NCI-H1105 (cell line): ENCODE data around the gene CLIP2.
"Not testable (repeated sequence)": the region's sequence is repeated elsewhere in the genome, so short reads cannot be mapped to it uniquely, and the experiment has no call there.

Source experiments
- DNase-seq: peaks from one replicate; lab custom pipeline; 2025; lab: John Stamatoyannopoulos, UW

The CLIP2 gene

DNA sequence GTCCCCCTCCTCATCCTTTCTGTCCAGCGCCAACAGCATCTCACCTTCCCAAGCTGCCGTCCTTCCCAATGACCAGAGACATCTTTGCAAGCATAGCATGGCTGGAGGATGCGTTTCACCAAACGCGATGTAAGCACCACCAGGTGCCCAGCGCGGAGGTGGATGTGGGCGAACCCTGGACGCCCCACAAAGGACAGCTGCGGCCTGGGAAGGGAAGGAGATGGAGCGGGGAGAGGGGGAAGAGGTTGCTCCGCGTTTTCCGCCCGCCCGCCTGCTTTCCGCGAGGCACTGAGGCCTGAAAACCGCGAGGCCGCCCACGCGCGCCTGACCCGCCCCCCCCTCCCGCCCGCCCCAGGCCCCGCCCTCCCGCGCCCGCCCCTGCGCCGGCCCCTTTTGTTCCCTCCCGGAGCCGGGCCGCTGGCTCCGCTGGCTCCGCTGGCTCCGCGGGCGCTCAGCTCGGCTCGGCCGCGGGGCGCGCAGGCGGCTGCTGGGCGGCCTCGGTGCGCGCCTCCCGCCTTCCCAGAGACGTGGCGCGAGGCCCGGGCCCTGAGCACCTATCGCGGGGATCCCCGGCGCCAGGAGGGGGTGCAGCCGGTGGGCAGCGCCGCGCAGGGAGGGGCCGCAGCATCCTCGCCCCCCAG is at the start of gene CLIP2:
CLIP2 (plus strand) TSS at position 390 of the 641 bp plus-strand sequence. CDS start 28,140 bp downstream, outside the sequence.
- DNase-seq, result peak; percentile 75

DNA sequence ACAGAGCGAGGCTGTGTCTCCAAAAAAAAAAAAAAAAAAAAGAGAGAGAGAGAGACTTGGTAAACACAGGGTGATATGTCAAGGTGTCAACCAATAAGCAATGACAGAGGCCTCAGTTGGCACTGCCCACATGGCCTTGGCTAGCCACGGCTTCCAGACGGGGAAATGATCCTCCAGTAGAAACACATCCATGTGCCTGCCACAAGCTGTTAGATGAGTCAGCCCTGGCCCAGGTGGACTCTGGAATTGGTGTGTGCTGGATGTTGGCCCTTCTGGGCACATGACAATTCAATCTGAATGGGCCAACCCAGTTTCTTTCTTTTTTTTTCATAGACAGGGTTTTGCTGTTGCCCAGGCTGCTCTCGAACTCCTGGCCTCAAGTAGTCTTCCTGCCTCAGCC is 48.7 kb upstream of the CLIP2 start:
- no peak for DNase-seq

DNA sequence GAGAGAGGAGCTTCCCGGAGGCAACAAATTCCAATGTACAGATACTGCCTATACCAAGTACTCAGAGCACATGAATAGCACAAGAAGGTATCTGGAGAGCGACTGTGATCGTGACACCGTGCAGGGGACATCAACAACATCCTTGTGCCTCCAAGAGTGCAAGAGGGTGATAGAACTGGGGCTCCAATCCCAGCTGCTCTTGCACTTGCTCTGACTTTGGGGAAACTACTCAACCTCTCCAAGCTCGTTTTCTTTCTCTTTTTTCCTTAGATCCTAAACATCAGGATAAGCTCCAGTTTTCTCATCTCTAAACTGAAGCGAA is 47.1 kb upstream of the CLIP2 start:
- no peak for DNase-seq

DNA sequence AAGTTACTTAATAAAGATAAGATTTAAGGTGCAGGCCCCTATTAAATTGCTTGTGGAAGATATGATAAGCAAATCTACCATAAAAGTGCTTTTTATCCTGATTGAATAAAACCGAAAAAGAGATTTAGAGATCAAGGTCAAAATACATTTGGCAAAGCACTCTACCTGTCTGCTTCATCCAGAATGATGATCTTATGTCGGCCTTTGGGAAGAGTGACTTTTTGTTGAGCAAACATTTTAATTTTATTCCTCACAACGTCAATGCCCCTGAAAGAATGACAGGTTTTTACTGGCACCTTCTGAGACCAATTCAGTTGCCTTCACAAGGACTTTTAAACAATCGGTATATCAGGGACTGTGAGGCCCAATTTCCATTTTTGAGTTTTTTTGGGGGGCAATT is 42.7 kb upstream of the CLIP2 start:
- no peak for DNase-seq

DNA sequence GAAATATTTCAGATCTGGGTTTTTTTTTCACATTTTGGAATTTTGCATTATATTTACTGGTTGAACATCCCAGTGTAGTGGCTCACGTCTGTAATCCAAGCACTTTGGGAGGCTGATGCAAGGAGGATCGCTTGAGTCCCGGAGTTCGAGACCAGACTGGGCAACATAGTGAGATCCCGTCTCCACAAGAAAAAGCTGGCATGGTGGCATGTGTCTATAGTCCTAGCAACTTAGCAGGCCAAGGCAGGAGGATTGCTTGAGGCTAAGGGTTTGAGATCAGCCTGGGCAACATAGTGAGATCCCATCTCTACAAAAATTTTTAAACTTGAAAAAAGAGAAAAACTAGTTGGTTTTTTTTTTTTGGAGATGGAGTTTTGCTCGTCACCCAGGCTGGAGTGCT is 41.1 kb upstream of the CLIP2 start:
- DNase-seq, result no peak

DNA sequence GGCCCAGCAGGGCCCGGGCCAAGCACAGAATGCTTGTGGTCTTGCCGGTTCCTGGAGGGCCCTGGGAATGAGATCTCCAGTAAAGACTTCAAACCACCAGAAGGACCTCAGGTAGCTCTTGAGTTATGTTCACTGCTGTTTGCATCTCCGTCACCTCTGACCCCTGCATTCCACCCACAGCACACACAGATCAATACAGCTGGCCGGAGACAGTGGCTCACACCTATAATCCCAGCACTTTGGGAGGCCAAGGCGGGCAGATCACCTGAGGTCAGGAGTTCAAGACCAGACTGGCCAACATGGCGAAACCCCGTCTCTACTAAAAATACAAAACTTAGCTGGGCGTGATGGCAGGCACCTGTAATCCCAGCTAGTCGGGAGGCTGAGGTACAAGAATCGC is 40.1 kb upstream of the CLIP2 start:
- DNase-seq, result not testable (repeated sequence)

DNA sequence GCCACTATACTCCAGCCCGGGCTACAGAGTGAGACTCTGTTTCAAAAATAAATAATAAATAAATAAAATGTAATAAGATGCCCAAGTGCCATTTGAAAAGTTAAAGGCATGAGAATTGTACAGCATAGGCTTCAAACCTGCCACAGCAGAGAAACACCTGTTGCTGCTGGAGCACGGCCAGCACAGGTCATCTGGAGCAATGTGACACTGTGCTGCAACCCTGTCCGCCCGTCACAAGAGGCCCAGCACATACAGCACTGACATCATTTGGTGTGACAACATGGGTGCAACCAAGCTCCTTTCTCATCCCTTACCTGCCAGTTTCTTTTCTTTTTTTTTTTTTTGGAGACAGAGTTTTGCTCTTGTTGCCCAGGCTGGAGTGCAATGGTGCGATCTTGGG is 36.3 kb upstream of the CLIP2 start:
- peak; percentile 56 for DNase-seq

DNA sequence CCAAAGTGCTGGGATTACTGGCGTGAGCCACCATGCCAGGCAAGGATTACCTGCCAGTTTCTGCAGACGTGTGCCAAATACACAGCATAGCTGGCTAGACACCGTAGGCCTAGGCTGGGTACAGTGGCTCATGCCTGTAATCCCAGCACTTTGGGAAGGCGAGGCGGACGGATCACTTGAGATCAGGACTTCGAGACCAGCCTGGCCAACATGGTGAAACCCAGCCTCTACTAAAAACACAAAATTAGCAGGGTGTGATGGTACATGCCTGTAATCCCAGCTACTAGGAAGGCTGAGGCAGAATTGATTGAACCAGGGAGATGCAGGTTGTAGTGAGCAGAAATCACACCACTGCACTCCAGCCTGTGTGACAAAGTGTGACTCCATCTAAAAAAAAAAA is 35.9 kb upstream of the CLIP2 start:
- no peak for DNase-seq

DNA sequence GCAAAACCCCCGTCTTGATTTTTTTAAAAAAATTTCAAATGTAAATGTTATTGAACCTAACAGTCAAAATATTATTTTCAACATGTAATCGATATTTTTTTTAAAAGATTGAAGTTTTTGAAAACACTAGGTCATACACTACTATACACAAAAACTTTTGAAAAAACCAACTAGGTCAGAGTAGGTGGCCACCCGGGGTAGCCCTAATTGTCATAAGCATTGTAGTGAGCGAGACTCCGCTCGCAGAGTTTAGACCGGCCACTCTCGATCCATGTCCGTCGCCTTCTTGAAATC is 35.4 kb upstream of the CLIP2 start:
- DNase-seq, result no peak

DNA sequence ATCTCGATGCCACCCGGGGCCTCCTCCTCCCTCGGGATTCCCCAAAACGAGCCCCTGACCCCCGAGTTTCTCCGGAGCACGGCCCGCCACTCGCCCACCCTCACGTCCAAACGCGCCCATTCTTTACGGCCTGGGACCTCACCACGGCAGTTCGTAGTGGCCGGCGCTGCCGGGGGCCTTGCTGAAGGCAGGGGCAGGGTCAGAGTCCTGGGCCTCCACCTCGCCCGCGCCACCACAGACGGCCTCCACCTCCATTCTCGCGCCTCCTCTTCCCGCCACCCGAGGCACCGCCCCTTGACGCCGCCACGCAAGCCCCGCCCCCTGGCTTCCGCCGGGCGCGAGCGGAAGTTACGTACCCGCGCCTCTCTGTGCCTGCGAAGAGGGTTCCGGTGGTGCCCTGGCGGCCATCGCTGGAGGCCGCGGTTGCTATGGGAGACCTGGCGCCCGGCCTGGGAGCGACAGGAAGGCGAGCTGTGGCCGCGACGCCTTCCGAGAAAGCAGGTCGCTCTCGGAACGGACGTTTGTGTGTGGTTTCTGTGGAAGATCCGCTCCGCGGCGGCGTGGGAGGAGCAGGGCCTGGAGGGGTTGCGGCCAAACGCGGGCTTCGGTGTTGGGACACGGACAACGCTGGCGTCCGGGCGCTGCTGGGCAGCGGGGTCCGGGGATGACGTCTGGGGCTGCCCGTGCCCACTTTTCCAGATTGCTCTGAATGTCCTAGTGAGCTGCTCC is 34.9 kb upstream of the CLIP2 start, which contains the start of gene RFC2:
RFC2 (minus strand) TSS at position 271 of the 729 bp plus-strand sequence; CDS start at position 255, 16 bp downstream.
- DNase-seq, result peak; percentile 88

DNA sequence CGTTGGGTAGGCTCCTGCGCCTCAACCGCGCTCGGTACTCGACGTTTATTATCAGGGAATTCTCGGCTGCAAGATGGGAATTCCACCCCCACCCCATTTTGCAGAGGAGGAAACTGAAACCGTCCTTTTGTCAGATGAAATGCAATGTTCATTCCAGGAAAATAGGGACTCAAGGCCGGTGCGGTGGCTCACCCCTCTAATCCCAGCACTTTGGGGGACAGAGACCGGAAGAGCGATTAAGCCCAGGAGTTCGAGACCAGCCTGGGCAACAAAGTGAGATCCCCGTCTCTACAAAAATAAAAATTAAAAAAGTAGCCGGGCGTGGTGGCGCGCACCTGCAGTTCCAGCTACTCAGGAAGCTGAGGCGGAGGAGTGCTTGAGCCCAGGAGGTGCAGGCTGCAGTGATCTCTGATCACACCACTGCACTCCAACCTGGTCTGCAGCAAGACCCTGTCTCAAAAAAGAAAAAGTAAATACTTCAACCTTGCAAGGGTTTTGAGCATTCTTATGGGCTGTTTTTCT is 34.3 kb upstream of the CLIP2 start:
- no peak for DNase-seq

DNA sequence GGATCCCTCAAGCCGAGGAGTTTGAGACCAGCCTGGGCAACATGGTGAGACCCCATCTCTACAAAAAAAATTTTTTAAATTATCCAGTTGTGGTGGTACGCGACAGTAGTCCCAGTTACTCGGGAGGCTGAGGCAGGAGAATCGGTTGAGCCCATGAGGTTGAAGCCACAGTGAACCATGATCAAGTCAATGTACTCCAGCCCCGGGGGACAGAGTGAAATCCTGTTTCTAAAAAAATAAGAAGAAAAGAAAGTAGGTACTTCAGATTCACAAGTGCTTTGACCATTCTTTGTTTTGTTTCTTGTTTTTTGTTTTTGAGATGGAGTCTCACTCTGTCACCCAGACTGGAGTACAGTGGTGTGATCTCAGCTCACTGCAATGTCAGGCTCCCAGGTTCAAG is 33.7 kb upstream of the CLIP2 start:
- not testable (repeated sequence) for DNase-seq

DNA sequence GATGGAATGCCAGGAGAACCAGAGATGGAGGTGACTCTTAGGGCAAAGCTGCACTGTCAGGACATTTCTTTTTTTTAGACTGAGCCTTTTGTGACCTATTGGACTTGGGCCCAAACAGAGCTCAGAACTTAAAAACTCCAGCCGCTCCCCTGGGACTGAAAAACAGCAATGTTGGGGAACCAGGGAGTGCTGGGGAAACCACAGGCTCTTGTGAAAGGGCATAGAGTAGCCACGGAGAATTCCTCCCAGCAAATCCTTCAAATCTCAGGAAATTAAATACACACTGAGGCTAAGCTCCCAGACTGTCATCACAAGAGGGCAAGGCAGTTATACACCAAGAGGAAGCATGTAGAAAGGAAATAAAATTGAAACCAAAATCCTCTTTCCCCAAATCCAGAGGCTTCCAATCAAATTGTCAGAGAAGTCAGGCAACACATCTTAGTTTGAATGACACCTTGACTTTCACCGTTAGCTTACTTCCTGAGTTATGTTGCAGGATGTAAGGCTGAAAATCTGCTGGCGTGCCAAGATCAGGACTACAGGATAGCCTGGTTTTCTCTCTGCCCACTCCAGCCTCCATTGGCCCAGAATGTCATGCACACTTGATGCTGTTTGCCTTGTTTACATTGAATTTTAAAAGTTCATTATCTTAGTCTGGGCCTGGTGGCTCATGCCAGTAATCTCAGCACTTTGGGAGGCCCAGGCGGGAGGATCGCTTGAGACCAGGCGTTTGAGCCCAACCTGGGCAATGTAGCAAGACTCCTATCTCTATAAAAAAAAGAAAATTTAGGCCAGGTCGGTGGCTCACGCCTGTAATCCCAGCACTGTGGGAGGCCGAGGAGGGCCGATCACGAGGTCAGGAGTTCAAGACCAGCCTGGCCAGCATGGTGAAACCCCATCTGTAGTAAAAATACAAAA is 32.5 kb upstream of the CLIP2 start:
- no peak for DNase-seq

DNA sequence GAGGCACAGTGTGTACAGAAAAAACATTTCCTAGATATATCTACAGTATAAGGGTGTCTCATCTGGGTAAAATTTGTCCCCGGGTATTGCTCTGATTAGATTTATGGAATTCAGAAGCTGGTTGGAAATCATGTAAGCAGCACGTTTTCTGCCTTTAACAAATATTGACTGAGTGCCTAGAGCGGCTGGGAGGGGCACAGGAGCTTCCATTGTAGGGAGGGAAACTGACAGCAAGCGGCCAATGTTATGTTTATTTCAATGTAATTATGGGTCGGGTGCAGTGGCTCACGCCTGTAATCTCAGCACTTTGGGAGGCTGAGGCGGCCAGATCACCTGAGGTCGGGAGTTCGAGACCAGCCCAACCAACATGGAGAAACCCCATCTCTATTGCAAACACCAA is 30.6 kb upstream of the CLIP2 start:
- DNase-seq, result no peak

DNA sequence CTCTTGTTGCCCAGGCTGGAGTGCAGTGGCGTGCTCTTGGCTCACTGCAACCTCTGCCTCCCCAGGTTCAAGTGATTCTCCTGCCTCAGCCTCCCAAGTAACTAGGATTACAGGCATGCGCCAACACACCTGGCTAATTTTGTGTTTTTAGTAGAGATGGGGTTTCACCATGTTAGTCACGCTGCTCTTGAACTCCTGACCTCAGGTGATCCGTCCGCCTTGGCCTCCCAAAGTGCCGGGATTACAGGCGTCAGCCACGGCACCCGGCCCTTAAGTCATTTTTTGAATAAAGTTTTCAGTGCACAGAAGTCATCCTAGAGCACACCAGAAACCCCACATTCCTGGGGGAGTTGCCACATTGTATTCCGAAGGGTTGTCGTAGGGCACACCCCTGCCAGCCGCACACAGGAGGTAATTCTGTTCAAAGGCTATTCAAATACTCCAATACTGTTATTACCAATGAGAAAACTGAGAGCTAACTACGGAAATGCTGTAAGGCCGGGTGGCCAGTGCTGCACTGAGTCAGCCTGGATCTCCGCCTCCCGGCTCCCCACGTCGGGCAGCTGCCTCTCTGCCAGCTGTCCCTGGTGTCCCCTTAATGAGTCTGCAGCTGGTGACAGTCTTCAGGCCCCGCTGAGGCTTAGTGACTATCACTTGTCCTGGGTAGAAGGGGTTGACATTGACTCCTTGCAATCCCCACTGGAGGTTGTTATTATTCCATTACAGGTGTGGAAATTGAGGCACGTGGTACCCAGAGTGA is 26.4 kb upstream of the CLIP2 start:
- no peak for DNase-seq

DNA sequence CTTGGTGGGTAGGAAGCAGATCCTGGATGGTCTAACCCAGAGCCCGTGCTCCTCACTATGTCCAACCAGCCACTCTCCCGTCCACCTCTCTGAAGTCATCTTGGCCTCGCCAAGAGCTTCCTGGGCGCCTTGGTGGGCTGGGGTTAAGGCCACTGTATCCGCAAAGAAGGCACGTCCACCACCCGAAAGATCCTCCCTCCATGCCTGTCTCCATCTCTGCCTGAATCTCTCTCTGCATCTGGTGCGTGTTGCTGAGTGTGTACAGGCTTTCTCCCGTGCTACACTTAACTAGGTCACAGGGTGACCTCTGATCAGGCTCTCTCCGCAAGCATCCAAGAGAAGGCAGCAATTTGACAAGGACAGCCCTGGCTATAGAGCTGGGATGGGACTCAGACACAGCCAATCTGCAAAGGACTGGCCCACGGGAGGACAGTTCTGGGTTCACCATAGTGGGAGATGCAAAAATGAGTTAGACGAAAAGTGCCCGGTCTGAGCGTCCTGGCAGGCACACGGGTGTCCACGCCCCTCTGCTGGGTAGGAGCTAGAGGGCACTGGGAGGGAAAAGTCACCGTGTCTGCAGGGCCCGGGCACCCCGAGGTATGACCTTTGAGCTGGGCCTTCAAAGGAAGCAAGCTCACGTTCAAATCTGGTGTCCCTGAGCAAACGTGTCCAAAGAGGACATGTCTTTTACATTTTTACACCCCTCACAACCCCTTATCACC is 25.6 kb upstream of the CLIP2 start:
- DNase-seq, result no peak

DNA sequence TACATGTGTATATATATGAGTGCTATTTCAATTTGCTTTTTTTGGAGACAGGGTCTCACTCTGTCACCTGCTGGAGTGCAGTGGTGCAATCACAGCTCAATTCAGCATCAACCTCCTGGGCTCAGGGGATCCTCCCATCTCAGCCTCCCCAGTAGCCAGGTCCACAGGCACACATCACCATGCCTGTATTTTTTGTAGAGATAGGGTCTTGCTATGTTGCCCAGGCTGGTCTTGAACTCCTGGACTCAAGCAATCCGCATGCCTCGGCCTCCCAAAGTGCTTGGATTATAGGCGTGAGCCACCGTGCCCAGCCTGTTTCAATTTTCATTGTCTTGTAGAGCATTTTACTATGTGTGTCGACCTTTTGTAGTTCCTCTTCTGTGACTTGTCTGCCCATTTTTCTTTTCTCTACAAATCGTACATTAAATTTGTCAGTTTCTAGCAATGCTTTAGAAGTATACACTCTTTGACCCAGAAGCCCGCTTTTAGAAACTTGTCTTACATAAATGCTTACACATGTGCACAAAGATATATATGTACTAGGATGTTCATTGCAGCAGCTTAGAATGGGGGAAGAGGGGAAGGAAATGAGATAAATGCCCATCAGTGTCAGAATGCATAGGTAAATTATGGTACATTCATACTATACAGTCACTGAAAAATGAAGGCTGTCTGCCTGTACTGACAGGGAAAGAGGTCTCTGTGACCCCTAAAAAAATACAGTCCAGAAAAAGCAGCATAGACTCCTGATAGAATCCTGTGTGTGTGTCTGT is 22.8 kb upstream of the CLIP2 start:
- DNase-seq, result no peak

DNA sequence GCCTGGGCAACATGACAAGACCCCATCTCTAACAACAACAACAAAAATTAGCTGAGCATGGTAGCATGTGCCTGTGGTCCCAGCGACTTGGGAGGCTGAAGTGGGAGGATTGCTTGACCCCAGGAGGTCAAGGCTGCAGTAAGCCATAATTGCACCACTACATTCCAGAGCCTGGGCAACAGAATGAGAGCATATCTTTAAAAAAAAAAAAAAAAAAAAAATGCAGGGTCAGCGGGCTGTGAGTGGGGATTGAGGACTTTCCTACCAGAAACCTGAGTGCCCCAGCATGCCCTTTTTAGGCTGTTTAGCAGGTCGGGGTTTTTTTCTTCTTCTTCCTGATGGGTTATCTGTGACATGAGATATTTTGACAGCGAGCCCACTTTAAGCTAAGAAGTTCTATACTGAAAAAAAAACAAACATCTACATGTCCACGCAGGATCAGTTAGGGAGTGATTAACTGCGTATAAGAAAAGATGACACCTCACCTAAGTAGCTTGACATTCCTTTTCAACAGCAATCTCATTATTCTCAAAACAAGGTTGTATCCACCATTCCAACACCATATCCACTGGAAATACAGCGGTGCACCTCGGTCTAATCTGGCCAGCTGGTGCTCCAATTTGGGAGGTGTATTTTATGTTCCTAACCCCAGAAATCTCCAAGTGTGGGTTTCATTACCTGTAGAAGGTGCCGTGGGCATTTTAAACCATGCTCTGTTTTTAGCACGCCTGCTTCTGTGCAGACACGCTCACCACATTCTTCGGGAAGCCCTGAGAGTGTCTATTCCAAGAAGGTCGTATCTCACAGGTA is 21.2 kb upstream of the CLIP2 start:
- DNase-seq, result no peak

DNA sequence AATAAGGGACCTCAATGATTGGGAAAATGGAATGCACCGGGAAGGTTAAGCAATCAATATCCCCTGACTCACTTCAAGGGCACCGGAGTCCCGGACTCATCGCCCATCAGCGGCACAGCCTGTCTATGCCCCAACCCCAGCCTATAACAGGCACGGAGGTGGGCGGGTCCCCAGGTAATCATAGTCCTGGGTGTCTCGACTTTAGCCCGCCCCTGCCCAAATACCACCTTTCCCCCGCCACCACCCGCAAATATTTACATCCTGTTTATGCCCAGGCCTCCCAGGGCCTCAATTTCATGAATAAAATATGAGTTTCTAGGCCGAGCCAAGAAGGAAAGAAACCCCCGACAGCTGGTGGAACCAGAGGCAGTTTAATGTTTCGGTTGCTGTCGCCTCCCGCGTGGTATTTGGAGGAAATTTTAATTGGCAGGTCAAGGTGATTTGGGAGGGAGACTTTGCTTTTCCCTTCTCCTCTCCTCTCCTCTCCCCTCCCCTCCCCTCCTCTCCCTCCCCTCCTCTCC is 19.4 kb upstream of the CLIP2 start:
- peak; percentile 69 for DNase-seq
